HG02678 (cell line): ENCODE measurements around the gene RBM5.
"Not testable (repeated sequence)": the region's sequence is repeated elsewhere in the genome, so short reads cannot be mapped to it uniquely, and the experiment has no call there.

Source experiments
- ATAC-seq: cut with Tn5 transposase; IDR thresholded peaks from one replicate; pipeline ENCODE4 v1.9.1; 2021; ENCODE audit warnings: mild to moderate bottlenecking, moderate library complexity; ENCODE audit not compliant: unreplicated experiment

RBM5 gene

GRCh38 chr3:50088725-50089608 lies at the start of gene RBM5:
Gene RBM5, plus strand, starts transcription at chr3:50088919. Its CDS starts 1,516 bp downstream, at chr3:50090435.
- ATAC-seq = peak; percentile 99

GRCh38 chr3:50044976-50045375 lies 43.7 kb upstream of the RBM5 start:
- no peak for ATAC-seq

- ATAC-seq = no peak
Observed at GRCh38 chr3:50047426-50047825, 41.3 kb upstream of the RBM5 start.

GRCh38 chr3:50050361-50050760 lies 38.4 kb upstream of the RBM5 start:
- ATAC-seq = no peak

GRCh38 chr3:50057756-50058155 lies 31.0 kb upstream of the RBM5 start:
- ATAC-seq = no peak

GRCh38 chr3:50068134-50068533 lies 20.6 kb upstream of the RBM5 start:
- no peak for ATAC-seq

- no peak for ATAC-seq
Observed at GRCh38 chr3:50078091-50078490, 10.6 kb upstream of the RBM5 start.

GRCh38 chr3:50078622-50079021 lies 10.1 kb upstream of the RBM5 start:
- no peak for ATAC-seq

- not testable (repeated sequence) for ATAC-seq
Observed at GRCh38 chr3:50084951-50085350, 3.8 kb upstream of the RBM5 start.

- ATAC-seq = no peak
Observed at GRCh38 chr3:50089609-50089945, 858 bp downstream of the RBM5 start.

- ATAC-seq = no peak
Observed at GRCh38 chr3:50090984-50091383, 2.3 kb downstream of the RBM5 start.

GRCh38 chr3:50095352-50095998 lies 6.8 kb downstream of the RBM5 start:
- no peak for ATAC-seq

- no peak for ATAC-seq
Observed at GRCh38 chr3:50100386-50100785, 11.7 kb downstream of the RBM5 start.

- no peak for ATAC-seq
Observed at GRCh38 chr3:50100956-50101845, 12.5 kb downstream of the RBM5 start.

- no peak for ATAC-seq
Observed at GRCh38 chr3:50102558-50102957, 13.8 kb downstream of the RBM5 start.

GRCh38 chr3:50111757-50112156 lies 23.0 kb downstream of the RBM5 start:
- ATAC-seq = no peak

- ATAC-seq = no peak
Observed at GRCh38 chr3:50112462-50112861, 23.7 kb downstream of the RBM5 start.

GRCh38 chr3:50117120-50117519 lies 28.4 kb downstream of the RBM5 start:
- no peak for ATAC-seq

- no peak for ATAC-seq
Observed at GRCh38 chr3:50118237-50118636, 29.5 kb downstream of the RBM5 start.

GRCh38 chr3:50119786-50120185 lies 31.1 kb downstream of the RBM5 start:
- ATAC-seq = no peak

- no peak for ATAC-seq
Observed at GRCh38 chr3:50120364-50121071, 31.8 kb downstream of the RBM5 start.
